ENCODE measurements around the gene ZC3H8.

ZC3H8 gene

GRCh38 chr2:112195167-112195766, 59.6 kb downstream of the ZC3H8 start:
- no peak for DNase-seq (ENCODE audit: low spot score)

GRCh38 chr2:112194482-112194881, 60.4 kb downstream of the ZC3H8 start:
- DNase-seq (ENCODE audit: low spot score): no peak

- no peak for DNase-seq (ENCODE audit: low spot score)
Measured at GRCh38 chr2:112194028-112194427, 60.8 kb downstream of the ZC3H8 start.

- no peak for DNase-seq (ENCODE audit: low spot score)
Measured at GRCh38 chr2:112189001-112189556, 65.8 kb downstream of the ZC3H8 start.

GRCh38 chr2:112187805-112188596, 66.8 kb downstream of the ZC3H8 start:
- peak; percentile 87 for DNase-seq (ENCODE audit: low spot score)

GRCh38 chr2:112187046-112187715, 67.7 kb downstream of the ZC3H8 start:
- no peak for DNase-seq (ENCODE audit: low spot score)

- no peak for DNase-seq (ENCODE audit: low spot score)
Measured at GRCh38 chr2:112185131-112185530, 69.7 kb downstream of the ZC3H8 start.

GRCh38 chr2:112184121-112184520, 70.7 kb downstream of the ZC3H8 start:
- DNase-seq (ENCODE audit: low spot score): no peak

GRCh38 chr2:112183327-112184025, 71.4 kb downstream of the ZC3H8 start:
- DNase-seq (ENCODE audit: low spot score): no peak

GRCh38 chr2:112182581-112183034, 72.2 kb downstream of the ZC3H8 start:
- DNase-seq (ENCODE audit: low spot score): no peak

- no peak for DNase-seq (ENCODE audit: low spot score)
Measured at GRCh38 chr2:112181571-112182290, 73.1 kb downstream of the ZC3H8 start.

GRCh38 chr2:112175958-112176573, 78.8 kb downstream of the ZC3H8 start:
- no peak for DNase-seq (ENCODE audit: low spot score)

GRCh38 chr2:112175333-112175732, 79.5 kb downstream of the ZC3H8 start:
- DNase-seq (ENCODE audit: low spot score): no peak

GRCh38 chr2:112174383-112174782, 80.5 kb downstream of the ZC3H8 start:
- no peak for DNase-seq (ENCODE audit: low spot score)

- peak; percentile 95 for DNase-seq (ENCODE audit: low spot score)
Measured at GRCh38 chr2:112173646-112174319, 81.1 kb downstream of the ZC3H8 start.

GRCh38 chr2:112170495-112170894, 84.3 kb downstream of the ZC3H8 start:
- no peak for DNase-seq (ENCODE audit: low spot score)

GRCh38 chr2:112168422-112169124, 86.3 kb downstream of the ZC3H8 start:
- no peak for DNase-seq (ENCODE audit: low spot score)

GRCh38 chr2:112166806-112167499, 87.9 kb downstream of the ZC3H8 start:
- DNase-seq (ENCODE audit: low spot score): no peak

- DNase-seq (ENCODE audit: low spot score): no peak
Measured at GRCh38 chr2:112165296-112165695, 89.5 kb downstream of the ZC3H8 start.

Measured in kidney tubule cell (primary cell).